ENCODE data around the gene C1orf21.
A peak's percentile ranks its signal among the peaks of the same experiment; 100 is the strongest.
"Not testable (repeated sequence)": the region's sequence is repeated elsewhere in the genome, so short reads cannot be mapped to it uniquely, and the experiment has no call there.

C1orf21 gene, protein sequence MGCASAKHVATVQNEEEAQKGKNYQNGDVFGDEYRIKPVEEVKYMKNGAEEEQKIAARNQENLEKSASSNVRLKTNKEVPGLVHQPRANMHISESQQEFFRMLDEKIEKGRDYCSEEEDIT

DNA sequence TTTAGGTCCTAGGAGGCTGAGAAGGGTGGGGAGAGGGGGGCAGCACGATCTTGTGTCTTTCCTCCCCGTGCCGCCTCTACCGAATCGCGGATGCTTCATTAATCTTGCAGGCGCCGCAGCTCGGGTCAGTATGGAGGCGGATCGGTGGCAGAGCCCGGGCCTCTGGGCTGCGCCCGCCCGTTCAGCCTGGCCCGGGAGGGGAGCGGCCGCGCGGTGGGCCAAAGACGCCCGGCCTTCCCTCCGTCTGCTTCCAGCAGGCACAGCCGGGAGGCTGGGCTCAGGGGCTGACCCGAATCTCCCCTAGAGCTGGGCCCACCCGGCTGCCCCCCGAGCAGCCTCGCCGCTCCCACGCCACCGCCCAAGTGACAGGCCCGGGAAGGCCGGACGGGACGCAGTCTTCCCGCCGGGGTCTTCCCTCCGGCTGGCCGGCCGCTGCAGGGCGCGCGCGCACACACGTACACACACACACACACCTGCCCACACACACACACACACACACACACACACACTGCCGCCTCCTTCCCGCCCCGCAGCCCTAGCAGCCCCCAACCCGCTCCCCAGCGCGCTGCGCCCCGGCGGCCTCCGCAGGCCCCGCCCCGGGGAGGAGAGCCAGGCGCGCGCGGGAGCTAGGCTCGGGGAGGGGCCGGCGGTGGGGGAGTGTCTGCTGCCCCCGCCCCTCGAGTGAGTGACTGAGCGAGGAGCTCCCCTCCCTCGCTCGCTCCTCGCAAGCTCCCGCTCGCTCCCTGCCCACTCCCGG, at the start of gene C1orf21:
Gene C1orf21, plus strand, starts transcription at position 718 of the 757 bp plus-strand sequence. CDS start 90,481 bp downstream, outside the sequence.
- peak; percentile 91 to 97 (median 95) for DNase-seq

DNA sequence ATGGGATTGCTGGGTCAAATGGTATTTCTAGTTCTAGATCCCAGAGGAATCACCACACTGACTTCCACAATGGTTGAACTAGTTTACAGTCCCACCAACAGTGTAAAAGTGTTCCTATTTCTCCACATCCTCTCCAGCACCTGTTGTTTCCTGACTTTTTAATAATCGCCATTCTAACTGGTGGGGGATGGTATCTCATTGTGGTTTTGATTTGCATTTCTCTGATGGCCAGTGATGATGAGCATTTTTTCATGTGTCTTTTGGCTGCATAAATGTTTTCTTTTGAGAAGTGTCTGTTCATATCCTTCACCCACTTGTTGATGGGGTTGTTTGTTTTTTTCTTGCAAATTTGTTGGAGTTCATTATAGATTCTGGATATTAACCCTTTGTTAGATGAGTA, 49.0 kb upstream of the C1orf21 start:
- not testable (repeated sequence) for DNase-seq

DNA sequence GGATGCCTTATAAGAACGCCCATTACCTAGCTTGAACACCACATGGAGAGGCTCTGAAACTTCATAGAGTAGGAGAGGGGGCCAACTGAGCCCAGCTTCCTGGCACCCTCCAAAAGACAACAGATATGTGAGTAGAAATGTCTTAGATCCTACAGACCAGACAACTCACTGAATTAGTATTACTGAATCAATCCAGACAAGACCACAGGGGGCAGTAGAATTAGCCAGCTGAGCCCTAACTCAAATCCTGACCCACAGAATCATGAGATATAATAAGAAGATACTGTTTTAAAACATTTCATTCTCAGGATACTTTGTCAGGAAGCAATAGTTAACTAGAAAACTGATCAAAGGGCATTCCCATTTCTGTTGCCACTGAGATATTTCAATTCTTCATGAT, 45.8 kb upstream of the C1orf21 start:
- DNase-seq = peak in 2 of 3 donors; percentile 7 to 15

DNA sequence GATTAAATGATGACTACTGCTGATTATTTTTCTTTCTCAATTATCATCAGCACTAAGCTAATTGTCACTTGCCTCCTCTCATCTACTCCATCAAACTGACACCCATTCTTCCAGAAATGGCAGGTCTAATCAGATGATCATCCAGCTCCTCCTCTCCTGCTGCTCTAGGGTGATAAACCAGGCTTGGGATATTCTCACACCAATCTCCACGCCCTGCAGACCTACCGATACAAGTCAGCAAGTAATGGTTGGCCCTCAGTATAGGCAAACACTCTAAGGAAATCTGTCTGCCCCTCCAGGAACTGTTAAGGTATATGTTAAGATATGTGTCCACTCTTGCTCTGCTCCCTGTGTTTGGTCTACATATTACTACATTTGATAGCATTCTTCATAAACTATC, 36.3 kb upstream of the C1orf21 start:
- DNase-seq = no peak

DNA sequence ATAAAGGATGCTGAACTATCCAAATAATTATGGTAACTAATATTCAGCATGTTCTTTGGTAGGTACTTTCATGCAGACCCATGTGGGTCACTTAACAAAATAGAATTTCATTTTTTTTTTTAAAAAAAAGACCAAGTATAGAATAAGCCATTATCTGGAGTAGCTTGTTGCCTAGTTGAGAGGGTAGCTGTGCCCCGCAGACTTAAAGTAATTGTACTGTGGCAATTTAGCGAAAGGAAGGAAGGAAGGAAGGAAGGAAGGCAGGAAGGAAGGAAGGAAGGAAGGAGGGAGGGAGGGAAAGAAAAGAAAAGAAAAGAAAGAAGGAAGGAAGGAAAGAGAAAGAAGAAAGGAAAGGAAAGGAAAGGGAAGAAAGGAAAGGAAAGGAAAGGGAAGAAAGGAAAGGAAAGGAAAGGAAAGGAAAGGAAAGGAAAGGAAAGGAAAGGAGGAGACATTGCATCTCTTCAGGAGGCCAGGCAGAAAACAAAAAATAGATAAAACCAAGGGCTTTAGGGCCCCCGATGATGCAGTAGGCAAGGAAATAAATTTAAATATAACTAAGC, 35.3 kb upstream of the C1orf21 start:
- DNase-seq = no peak

DNA sequence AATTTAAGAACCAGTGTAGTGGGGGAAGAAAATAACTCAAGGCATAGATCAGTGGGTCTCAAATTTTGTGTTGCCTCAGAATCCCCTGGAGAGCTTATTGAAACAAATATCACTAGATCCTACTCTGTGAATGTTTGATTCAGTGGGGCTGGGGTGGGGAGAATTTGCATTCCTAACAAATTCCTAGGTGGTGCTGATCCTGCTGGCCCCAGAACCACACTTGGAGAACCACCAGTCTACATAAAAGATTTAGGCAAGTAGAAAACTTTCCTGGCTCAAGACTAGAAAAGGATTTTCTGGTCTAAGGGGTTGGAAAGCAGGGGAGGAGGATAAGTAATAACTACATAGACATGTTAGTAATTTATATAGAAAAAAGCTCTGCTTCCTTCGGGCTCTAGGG, 34.1 kb upstream of the C1orf21 start:
- DNase-seq = no peak

DNA sequence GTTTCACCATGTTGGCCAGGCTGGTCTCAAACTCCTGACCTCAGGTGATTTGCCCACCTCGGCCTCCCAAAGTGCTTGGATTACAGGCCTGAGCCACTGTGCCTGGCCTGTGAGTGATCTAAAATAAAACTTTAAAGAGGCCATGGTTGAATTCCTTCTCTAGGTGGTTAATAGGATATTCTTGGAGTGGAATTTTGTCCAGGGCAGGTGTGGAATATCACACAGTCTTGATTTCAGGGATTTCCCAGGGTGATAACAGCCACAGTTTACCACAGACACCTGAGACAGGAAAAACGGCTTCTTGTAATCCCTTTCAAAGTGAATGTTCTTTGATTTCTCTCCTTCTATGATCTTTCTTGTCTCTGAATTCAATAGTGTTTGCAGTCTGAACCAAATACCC, 32.1 kb upstream of the C1orf21 start:
- no peak for DNase-seq

DNA sequence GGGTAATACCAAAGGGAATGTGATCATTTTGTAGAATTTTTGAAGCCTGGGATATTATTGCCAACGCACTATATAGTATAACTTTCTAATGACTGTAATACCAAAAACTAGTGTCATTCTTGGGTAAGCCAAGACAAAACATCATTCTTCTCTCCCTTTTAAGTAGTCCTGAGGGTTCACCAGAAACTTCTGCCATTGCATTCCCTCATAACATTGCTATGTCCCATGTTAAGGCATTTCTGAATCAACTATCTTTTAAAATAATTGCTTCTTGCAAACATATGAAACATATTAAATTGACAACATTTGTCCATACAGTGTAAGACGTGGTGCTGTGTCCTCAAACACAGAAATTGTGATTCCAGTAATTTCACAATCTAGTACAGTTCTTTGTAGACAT, 29.9 kb upstream of the C1orf21 start:
- DNase-seq = no peak

DNA sequence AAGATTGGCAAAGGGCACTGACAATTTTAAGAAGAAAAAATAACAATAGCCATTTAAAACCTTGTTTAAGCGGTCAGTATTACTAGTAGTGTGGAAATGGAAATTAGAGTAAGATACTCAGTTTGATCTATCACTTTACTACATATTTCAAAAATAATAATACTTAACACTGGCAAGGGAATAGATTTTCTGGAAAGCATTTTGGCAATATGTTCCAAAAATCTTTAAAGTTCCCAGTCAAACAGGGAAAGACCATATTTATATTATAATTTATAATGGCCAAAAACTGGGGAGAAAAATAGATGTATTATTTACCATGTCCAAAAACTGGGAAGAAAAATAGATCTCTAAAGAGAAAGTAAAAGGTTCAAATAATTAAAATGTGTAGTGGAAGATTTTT, 28.6 kb upstream of the C1orf21 start:
- no peak for DNase-seq

DNA sequence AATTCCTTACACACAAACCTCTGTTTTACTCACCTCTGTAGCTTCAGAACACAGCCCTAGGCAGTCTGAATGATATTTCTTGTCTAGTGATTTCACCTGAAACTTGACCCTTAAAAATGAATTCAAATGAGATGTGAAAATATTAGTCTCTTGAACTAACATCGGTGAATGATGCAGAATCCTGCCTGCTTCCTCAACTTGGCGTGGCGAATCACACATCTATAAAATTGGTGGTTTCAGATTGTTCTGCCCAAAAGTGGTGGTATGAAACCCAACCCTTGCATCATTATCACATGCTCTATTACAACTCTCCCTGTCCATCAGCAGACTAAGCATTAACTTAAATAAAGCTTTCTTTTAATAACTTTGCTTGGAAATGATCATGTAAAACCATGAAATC, 26.9 kb upstream of the C1orf21 start:
- DNase-seq = peak; percentile 15 to 28 (median 26)

DNA sequence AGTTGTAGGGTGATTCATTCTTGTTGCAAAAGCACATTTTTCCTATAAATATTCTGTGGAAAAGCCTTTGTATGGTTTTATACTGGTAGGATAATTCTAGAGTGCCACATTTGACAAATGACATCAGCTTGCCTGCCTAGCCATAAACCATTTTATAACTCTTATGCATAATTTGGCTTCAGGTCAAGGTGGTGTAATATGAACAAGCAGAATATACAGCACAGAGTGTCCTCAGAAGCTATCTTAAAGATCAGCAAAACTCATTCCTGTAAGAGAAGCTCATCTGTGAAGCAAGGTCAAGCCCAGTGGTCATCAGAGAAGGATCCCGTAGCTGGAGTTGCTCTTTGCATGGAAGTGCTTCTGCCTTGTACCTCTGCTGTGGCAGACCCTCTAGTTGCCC, 24.0 kb upstream of the C1orf21 start:
- no peak for DNase-seq

DNA sequence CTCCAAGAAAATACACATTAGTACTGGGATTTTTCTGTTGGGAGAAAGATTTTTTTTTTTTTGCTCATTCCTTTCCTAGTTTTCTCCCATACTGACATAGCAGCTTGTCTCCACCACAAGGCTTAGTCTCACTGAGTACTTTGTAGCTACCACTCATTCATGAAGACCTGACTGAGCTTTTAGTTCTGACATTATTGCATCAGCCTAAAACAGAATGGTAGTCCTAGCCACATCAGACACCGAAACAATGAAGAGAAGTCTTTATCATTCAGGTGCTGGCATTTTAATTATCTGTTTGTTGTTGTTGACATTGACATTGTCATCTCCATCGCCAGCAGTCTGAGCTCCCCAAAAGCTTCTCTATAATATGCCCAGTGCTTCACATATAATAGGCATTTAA, 21.1 kb upstream of the C1orf21 start:
- no peak for DNase-seq

DNA sequence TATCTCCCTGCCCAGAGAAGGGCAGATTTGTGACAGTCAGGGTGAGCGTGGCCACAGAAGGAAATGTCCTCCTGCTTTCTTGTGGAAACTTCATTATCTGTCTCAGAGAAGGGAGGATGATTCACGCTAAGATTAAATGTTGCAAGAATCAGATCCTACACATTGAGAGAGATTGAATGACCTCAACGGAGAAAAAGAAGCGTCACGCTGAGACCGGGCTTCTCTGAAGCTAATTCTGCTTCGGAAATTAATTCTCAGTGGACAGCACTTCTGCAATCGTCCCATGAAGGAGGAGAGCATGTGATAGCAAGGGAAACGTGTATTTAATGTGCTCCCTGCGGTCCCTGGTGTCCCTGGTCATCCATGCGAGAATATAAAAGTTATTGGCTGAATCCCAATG, 19.8 kb upstream of the C1orf21 start:
- DNase-seq = peak; percentile 22 to 41 (median 30)

DNA sequence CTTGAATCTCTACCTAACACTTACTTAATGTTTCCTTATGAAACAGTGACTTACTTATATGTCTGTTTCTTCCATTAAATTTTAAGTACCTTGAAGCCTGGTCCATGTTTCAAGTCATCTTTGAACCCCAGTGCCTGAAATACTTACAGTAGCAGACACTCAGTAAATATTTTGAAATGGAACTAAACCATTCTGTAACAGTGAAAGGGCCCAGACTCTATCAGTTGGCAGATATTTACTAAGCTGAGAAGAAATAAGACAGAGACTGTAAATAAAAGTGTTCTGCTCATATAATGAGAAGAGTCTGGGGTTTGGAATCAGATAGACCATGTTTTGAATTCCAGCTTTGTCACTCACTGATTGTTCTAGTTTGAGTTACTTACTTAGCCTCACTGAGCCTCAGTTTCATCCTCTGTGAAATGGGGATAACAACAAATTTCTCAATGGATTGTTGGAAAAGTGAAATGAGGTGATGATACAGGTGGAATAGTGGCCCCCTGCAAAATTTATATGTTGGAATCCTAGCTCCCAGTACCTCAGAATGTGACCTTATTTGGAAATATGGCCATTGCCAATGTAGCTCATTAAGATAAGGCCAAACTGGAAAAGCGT, 19.3 kb upstream of the C1orf21 start:
- DNase-seq = no peak

DNA sequence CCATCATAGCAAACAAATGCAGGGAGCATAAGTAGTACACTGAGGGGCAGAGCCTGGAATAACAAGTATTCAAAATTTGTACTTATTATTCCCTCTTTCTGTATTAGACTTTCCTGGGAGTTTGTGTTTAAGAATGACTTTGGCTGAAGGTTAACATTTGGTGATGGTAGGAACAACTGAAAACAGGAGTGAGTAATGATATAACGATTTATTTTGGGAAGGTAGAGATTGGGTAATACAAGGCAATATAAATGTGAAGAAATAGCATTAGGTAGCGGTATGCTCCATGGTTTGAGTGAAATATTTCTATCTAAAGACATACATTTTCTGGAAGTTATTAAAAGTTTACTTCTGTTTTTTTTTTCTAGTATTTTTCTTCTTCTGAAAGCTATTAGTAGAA, 18.5 kb upstream of the C1orf21 start:
- DNase-seq = no peak

DNA sequence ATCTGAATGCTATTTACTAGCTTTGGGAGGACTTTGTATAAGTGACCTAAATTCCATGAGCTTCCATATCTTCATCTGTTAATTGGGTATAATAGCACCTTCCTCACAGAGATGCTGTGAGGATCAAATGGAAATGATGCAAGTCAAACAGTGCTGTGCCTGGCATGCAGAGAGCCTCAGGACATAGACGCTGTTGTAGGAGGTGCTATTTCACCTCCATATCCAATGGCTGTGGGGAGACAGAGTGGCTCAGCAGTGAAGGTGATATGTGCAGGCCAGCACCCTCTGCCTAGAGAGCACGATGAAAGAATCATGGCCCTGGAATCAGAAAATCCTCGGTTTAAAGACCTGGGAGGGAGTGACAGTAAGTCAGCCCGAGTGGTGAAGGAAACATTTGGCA, 16.0 kb upstream of the C1orf21 start:
- DNase-seq = no peak

DNA sequence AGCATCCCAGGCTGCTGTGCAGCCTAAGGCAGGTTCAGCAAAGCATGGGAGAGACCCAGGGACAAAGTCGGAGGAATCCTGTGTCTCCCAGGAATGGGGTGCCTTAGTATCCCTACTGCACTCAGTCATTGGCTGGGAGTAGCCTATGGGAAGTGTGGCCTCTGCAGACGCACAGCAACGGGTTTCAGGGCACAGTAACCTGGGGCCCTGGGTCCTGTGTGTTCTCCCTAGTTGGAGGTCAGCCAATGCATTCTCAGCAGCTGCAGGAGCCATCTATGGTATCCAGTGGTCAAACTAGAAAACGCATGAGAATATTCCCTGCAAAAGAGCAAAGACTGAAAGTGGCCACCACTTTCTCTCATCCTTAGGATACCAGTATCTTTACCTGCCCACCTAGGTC, 13.7 kb upstream of the C1orf21 start:
- DNase-seq = no peak

DNA sequence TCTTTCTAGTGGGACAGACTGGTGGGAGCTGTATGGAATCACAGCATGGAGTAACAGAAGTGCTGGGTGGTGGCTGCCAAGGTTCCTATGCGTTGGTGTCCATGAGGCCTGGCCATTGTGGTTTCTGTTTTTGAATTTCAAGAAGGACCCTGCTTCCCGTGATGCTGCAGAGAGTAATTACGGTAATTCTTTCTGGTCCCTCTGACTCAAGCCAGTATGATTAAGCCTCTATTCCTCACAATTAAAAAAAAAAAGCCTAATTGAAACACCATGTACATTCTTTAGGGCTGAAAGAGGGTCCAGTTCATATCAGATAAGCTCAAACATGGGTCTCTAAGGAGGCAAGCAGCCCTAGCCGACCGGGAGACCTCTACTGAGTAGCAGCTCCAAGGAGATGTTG, 10.5 kb upstream of the C1orf21 start:
- no peak for DNase-seq

DNA sequence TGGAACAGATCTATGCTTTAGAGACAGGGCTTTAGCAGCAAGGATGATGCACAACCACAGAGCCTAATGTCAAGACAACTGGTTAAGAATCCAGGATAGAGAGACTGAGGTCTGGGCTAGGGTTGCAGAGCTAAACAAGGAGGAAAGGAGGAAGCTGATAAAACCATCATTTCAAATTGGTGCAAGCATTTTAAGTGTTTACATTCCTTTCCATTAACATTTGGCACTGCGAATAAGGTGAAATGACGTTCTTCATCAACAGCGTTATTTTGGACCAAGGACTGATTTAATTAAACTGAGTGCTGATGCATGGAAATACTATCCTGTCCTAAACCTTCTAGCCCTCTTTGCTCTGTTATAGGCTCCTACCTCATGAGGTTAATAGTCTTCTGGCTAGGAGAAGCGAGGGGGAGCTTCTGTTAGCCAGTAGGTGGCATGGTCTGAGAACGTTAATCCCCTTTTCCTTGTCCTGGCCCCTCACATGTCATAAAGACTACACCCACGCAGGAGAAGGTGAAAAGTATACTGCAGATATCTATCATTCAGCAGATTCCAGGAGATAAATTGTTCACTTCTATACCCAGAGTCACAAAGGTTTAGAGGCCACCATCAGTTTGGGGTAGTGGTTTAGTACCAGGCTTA, 7.6 kb upstream of the C1orf21 start:
- no peak for DNase-seq

DNA sequence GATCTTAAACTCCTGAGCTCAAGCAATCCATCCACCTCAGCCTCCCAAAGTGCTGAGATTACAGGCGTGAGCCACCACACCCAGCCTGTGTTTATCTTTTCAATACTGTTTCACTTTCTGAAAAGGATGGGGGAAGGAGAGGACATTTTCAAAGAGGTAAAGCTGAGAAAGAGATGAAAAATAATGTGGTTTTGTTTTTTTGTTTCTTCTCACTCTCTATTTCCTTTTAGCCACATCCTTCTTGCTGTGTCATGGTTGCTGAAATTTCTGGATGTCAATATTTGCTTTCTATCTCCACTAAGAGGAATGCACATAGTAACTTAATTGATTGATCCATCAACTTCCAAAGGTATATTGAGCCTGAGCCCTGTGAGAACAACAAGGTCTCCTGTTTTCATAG, 6.4 kb upstream of the C1orf21 start:
- DNase-seq = no peak

DNA sequence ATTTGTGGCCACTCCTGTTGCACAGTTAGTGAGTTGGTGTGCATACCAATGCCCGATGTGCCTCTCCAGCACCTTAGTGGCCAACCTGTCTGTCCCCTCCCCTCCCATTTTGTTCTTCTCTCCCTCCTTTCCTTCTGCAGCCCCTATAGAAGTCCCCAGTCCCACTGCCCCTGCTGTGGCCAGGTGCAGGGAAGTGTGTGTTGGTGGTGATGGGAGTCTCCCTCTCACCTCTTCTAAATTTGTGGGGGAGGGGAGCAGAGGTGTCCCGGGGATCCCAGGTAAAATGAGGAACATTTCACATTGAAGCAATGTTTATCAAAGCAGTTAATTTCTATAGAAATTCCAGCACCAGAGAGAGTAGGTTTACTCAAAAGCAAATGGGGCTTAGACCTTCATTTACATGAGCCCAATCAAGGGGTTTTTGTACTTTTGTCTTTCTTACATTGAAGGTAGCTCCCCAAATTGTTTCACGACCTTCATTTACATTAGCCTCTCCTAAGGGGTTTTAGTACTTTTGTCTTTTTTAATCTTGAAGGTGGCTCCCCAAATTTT, 3.0 kb upstream of the C1orf21 start:
- no peak for DNase-seq

DNA sequence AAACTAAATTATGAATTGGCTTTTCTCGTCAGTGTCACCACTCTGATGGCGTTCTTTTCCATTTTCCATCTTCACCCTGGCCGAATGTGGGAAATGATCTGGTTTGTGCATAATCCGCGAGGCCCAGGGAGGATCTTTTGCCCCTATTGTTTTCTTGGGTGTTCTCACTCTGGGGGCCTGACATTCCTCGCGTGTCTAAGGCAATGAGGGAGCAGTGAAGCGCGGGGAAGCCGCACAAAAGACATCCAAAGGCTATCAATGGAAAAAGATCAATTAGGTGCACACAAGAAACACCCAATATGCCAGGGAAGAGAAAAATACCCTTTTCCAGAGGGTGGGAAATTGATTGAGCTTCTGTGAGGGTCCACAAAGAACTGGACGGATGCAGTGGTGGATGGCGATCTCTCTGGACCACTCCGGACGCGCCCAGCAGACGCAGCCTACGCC, 941 bp upstream of the C1orf21 start:
- no peak for DNase-seq

DNA sequence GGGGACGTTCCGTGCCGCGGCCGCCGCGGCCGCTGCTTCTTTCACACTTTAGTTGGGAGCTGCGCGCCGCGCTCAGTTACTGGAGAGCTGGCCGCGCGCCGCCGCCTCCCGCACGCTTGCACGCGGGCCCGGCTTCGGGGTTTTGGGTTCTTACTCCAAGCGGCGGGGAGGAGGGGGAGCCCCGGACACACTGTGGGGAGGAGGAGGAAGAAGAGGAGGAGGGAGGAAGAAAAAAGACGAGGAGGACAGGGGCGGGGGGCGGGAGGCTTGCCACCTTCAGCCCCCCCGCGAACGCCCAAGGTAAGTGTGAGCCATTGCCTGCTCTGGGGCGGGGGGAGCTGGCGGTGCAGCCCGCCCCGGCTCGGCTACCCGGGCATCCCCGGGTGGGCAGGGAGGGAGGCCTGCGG, 243 bp downstream of the C1orf21 start:
- no peak for DNase-seq

All from suppressor macrophage treated with lipopolysaccharide for 1 hour (primary cell).